Calu3 (cell line): ENCODE measurements around the gene SOCS1. TPM values are rescaled to one million over a fixed set of nuclear protein-coding genes. Genes with fewer than 3 reads are reported as not detected.

Experiments
- BruUV-seq: library from RNA; stranded (reverse); fragments of 400-500 nt; replicated peaks from 2 replicates; lab custom pipeline; 2021; lab: Mats Ljungman, UMichigan
- CTCF ChIA-PET: fragments of 300-600 bp; sonication (Branson Sonifier 250); formaldehyde crosslinking; loops from one replicate; lab custom pipeline; 2022; ENCODE audit warnings: antibody characterized with exemption; lab: Charles Lee
- DNase-seq: peaks from one replicate; pipeline ENCODE4 v3.0.0; 2022
- H3K27ac Mint-ChIP-seq: one replicate; pipeline ENCODE4 v1.8.0; 2022; ENCODE audit warnings: mixed read lengths; ENCODE audit not compliant: unreplicated experiment
- H3K27me3 Mint-ChIP-seq: one replicate; pipeline ENCODE4 v1.8.0; 2022; ENCODE audit warnings: mixed read lengths; ENCODE audit not compliant: unreplicated experiment
- H3K36me3 Mint-ChIP-seq: one replicate; pipeline ENCODE4 v1.8.0; 2022; ENCODE audit warnings: mild to moderate bottlenecking, moderate library complexity, mixed read lengths; ENCODE audit not compliant: insufficient read depth, unreplicated experiment
- H3K4me1 Mint-ChIP-seq: one replicate; pipeline ENCODE4 v1.8.0; 2022; ENCODE audit warnings: mild to moderate bottlenecking, low read depth, mixed read lengths; ENCODE audit not compliant: unreplicated experiment
- H3K4me3 Mint-ChIP-seq: one replicate; pipeline ENCODE4 v1.8.0; 2022; ENCODE audit warnings: mild to moderate bottlenecking, low read depth, moderate library complexity, mixed read lengths; ENCODE audit not compliant: unreplicated experiment
- H3K9me3 Mint-ChIP-seq: one replicate; pipeline ENCODE4 v1.8.0; 2022; ENCODE audit warnings: low read depth, mixed read lengths; ENCODE audit not compliant: unreplicated experiment
- CTCF ChIP-seq: fragments of 200-600 bp; IDR thresholded peaks from one replicate; pipeline ENCODE4 v1.8.0; 2022; ENCODE audit warnings: antibody characterized with exemption; ENCODE audit not compliant: unreplicated experiment
- intact Hi-C: fragments of 100-400 bp; cut with micrococcal nuclease; formaldehyde crosslinking; loops from one replicate; pipeline ENCODE4 v1.10.0; 2022; ENCODE audit not compliant: unreplicated experiment
- total RNA-seq: library from RNA; stranded (reverse); gene quantifications from 2 replicates; pipeline ENCODE4 v1.2.3, GENCODE V29; 2022

The SOCS1 gene
- total RNA-seq, 1 experiment from 2014 or later: 4.8 TPM

- peaks cover 41% of the 10 kb centered on the region for H3K4me1 Mint-ChIP-seq
- no TSS peak for BruUV-seq
- no peak for TF ChIP-seq CTCF
- DNase-seq: no peak
- H3K9me3 Mint-ChIP-seq: no peaks in the 10 kb centered on the region
- H3K36me3 Mint-ChIP-seq: peaks cover 24% of the 10 kb centered on the region
- H3K27ac Mint-ChIP-seq: no peak overlapping the region
- CTCF ChIA-PET: interaction anchor here (1.7 kb wide), 1 partner anchor 71 kb away, joined by 4 read pairs; no protein-coding TSS in a partner anchor
- intact Hi-C loops: loop anchor here (5.0 kb wide), 1 partner anchor 53 kb away; the partner anchor contains the start of gene SOCS1
- no peak overlapping the region for H3K4me3 Mint-ChIP-seq
- no peaks in the 10 kb centered on the region for H3K27me3 Mint-ChIP-seq
Observed at GRCh38 chr16:11204513-11205047, 51.4 kb downstream of the SOCS1 start.

Other genes with a start within 250 kb of the SOCS1 start
- not detected in 2 replicates for gene TNP2, start 13.1 kb upstream of the SOCS1 start, total RNA-seq
- not detected in 2 replicates for gene PRM3, start 17.4 kb upstream of the SOCS1 start, total RNA-seq
- not detected in 2 replicates for gene PRM2, start 20.3 kb upstream of the SOCS1 start, total RNA-seq
- not detected in 2 replicates for gene PRM1, start 25.1 kb upstream of the SOCS1 start, total RNA-seq
- gene RMI2, start 89.3 kb upstream of the SOCS1 start, total RNA-seq: 55.4 and 63.2 TPM in 2 replicates